ENCODE data around the gene KLHL26.
"Not testable (repeated sequence)": the region's sequence is repeated elsewhere in the genome, so short reads cannot be mapped to it uniquely, and the experiment has no call there.

KLHL26 gene, protein sequence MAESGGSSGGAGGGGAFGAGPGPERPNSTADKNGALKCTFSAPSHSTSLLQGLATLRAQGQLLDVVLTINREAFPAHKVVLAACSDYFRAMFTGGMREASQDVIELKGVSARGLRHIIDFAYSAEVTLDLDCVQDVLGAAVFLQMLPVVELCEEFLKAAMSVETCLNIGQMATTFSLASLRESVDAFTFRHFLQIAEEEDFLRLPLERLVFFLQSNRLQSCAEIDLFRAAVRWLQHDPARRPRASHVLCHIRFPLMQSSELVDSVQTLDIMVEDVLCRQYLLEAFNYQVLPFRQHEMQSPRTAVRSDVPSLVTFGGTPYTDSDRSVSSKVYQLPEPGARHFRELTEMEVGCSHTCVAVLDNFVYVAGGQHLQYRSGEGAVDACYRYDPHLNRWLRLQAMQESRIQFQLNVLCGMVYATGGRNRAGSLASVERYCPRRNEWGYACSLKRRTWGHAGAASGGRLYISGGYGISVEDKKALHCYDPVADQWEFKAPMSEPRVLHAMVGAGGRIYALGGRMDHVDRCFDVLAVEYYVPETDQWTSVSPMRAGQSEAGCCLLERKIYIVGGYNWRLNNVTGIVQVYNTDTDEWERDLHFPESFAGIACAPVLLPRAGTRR

GRCh38 chr19:18636969-18637629, at the start of gene KLHL26:
TSS of gene KLHL26 (plus strand) at chr19:18637028. CDS start at chr19:18637055, 27 bp downstream.
- no peak for DNase-seq (ENCODE audit: low read depth in 2 of 2)

- DNase-seq (ENCODE audit: low read depth in 2 of 2): no peak
Observed at GRCh38 chr19:18587561-18587960, 49.3 kb upstream of the KLHL26 start.

- DNase-seq (ENCODE audit: low read depth in 2 of 2): no peak
Observed at GRCh38 chr19:18587962-18588610, 48.7 kb upstream of the KLHL26 start.

- DNase-seq (ENCODE audit: low read depth in 2 of 2): peak; percentile 84 to 86
Observed at GRCh38 chr19:18588611-18589379, 48.0 kb upstream of the KLHL26 start, which contains the start of gene REX1BD. TSS of gene REX1BD (plus strand) at chr19:18588798. CDS start at chr19:18588802, 4 bp downstream.

- DNase-seq (ENCODE audit: low read depth in 2 of 2): peak; percentile 51 to 60
Observed at GRCh38 chr19:18589380-18590272, 47.2 kb upstream of the KLHL26 start.

DNA sequence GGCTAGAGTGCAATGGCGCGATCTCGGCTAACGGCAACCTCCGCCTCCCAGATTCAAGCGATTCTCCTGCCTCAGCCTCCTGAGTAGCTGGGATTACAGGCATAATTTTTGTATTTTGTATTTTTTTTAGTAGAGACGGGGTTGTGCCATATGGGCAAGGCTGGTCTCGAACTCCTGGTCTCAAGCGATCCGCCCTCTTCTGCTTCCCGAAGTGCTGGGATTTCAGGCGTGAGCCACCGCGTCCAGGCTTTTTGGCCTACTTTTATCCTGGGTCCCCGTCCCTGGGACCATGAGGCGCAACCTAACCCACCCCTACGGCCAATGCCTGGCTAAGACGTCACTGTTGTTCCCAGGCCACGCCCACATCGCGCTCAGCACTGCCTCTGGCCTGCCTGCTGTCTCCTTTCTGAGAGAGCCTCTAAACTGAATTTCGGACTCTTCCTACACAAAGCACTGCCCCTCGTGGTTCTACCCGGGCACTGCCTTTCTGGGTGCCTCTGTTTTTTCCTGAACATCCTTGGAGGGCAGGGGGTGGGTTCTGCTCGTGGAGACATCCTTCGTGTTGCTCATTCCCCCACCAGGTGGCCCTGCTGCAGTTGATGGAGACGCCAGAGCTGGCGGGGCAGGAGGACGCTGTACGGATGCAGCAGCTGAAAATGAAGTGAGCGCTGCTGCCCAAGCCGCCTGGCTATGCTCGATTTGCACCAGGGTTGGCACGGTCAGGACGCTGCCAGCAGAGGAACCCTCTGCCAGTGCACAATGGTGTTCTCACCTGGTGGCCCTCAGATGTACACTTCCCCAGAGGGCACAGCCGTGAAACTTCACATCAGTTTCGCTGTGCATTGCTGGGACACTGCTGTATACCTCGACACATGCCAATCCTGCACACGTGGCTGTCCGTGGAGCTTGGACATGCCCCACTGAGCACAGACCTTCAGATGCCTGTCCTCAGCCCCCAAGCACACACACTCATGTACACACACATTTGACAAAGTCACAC, 46.3 kb upstream of the KLHL26 start:
- no peak for DNase-seq (ENCODE audit: low read depth in 2 of 2)

GRCh38 chr19:18591735-18592385, 45.0 kb upstream of the KLHL26 start:
- DNase-seq (ENCODE audit: low read depth in 2 of 2): no peak

DNA sequence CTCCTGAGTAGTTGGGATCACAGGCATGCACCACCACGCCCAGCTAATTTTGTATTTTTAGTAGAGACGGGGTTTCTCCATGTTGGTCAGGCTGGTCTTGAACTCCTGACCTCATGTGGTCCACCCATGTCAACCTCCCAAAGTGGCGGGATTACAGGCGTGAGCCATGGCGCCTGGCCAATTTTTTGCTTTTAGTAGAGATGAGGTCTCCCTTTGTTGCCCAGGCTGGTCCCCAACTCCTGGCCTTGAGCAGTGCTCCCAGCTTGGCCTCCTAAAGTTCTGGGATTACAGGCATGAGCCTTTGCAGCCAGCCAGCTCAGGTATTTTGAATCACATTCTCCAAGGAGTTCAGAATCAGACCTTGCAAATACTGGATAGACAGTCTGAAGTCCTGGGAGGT, 44.1 kb upstream of the KLHL26 start:
- DNase-seq (ENCODE audit: low read depth in 2 of 2): not testable (repeated sequence)

DNA sequence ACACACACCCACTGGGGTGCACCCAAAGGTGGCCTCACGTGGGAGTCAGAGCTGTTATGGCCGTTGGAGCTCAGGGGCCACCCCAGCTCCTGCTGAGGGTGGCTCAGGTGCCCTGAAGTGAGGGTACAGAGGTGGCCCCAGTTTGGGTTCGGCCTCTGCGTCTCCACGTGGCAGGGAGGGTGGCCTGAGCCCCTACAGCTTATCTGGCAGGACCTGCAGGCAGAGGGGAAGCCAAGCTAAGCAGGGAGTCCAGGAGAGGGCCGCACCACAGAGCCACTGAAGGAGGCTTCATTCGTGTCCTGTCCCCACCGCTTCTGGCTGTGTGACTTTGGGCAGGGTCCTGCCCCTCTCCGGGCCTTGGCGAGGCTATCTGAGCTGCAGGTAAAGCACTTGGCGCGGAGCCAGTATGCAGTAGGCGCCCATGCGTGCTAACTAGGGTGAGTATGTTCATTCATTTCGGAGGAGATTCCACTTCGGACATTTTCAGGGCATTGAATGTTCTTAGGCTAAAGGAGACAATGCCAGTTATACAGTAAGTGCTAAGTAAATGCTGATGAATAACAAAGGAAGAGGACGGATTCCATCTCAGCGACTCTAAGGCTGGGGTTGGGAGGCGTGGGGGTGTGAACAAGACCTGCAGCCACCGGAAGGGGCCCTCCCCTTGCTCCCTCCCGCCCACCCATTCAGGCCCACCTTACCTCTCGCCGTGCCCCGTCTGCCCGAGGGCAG, 43.3 kb upstream of the KLHL26 start:
- no peak for DNase-seq (ENCODE audit: low read depth in 2 of 2)

GRCh38 chr19:18594096-18594823, 42.6 kb upstream of the KLHL26 start:
- peak; percentile 60 to 66 for DNase-seq (ENCODE audit: low read depth in 2 of 2)

DNA sequence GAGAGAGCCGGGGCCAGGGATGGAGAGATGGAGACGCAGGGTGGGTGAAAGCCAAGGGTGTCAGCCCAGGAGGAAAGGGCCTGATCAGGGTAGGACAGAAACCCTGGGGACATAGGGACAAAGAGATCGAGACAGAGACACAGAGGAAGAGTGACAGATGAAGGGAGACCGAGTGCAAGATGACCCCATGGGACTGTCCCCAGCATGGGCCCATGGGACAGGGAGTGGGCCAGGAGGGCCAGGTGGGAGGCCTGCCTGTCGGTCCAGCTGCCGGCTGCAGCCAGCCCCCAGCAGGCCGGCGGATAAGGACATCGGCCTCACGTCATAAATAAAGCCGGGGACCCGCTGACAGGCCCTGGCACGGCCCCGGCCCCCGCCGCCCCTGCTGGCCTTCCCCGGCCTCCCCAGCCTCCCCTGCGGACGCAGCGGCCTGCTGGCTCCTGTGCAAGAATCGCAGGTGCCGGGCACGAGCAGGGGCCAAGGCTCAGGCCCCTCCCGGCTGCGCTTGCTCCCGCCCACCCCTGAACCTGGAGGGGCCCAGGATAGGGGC, 41.9 kb upstream of the KLHL26 start:
- DNase-seq (ENCODE audit: low read depth in 2 of 2): no peak

GRCh38 chr19:18595475-18595874, 41.4 kb upstream of the KLHL26 start:
- no peak for DNase-seq (ENCODE audit: low read depth in 2 of 2)

- DNase-seq (ENCODE audit: low read depth in 2 of 2): no peak
Observed at GRCh38 chr19:18596752-18597157, 40.1 kb upstream of the KLHL26 start.

DNA sequence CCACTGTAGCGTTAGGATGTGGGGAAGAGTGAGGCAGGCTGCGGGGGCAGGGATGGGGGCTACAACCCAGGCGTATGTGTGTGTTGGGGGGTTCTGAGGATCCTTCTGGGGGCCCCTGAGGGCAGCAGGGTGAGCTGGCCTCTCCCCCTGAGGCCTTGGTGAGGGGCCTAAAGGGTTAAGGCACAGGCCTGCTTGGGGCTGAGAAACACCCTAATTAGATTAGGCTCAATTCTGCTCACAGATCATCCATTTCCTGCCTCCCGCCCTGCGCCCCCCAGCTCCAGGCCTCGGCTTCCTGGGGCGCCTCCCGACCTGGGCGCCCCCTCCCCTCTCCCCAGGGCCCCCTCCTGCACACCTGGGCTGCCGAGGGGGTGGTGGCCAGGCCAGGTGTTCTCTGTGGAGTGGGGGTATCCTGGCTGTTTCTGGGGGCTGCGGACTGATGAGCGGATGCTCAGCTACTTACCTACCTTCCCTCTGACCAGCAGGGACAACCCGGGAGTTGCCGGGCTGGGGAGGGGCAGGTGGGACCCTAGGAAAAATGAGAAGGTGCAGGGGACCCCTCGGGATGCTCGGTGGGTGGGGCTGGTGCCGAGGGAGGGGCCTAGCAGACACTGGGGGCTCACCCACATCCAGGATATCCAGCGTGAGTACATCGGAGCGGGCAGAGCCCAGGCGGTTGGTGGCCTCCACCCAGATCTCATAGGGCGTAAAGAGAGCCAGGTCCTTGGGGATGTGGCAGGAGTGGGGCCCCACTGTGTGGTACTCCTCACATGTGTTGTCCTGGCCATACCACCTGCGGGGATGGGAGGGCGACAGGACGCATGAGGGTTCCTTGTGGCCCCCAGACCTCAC, 38.8 kb upstream of the KLHL26 start:
- DNase-seq (ENCODE audit: low read depth in 2 of 2): no peak

- no peak for DNase-seq (ENCODE audit: low read depth in 2 of 2)
Observed at GRCh38 chr19:18599485-18599884, 37.3 kb upstream of the KLHL26 start.
